Measurements from ENCODE around the gene RHEX.

RHEX gene

DNA sequence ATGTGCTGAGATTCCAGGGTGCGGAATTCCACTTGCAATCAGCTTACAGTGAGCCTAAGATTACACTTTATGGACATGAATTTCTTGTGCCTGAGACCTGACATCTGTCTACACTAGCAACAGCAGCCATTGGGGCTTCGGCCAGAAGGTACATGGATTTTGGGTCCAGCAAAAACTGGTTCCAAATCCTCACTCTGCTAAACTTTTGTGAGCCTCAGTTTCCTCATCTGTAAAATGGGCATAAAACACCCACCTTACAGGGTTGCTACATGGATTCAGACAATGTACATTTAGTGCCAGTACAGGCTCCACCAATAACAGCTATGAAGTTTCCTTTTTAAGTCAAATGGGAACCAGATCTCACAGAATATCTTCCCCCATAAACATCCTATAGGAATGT lies 30.8 kb downstream of the RHEX start:
- DNase-seq (ENCODE audit: low read depth in 2 of 2, low spot score in 1 of 2): no peak

DNA sequence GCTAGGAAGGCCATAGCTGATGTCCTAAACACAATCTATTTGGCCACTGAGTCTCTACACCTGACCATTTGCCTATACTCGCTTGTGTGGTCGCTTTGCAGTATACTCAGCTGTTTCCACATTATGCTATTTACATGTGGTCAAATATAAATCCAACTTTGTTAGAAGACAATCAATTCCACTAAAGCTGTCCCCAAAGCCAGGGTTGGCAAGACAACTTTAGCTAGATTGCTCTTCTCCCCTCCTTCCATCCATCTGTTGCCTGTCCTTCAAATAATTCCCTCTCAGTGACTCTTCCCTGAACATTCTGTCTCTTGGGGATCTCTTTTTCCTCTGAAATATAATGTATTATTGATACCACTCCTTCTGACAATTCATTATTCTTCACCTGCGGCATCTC lies 34.1 kb downstream of the RHEX start:
- DNase-seq (ENCODE audit: low read depth in 2 of 2, low spot score in 1 of 2): no peak

DNA sequence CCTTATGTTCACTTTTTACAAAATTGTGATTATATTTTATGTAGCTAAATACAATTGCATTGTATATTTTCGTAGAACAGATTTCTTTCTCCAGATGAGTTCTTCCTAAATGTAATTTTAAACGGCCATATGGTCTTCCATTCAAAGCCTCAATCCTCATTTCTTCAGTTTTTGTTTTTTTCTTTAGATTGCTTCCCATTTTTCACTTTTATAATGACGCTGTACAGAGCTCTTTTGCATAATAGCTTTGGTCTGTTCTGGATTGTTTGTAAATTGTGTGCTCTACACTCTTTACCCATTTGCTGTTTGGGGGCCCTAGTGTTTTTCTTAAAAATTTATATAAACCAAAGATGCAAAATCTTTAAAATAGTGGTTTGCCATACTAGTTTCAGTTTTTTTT lies 36.4 kb downstream of the RHEX start:
- DNase-seq (ENCODE audit: low read depth in 2 of 2, low spot score in 1 of 2): no peak

DNA sequence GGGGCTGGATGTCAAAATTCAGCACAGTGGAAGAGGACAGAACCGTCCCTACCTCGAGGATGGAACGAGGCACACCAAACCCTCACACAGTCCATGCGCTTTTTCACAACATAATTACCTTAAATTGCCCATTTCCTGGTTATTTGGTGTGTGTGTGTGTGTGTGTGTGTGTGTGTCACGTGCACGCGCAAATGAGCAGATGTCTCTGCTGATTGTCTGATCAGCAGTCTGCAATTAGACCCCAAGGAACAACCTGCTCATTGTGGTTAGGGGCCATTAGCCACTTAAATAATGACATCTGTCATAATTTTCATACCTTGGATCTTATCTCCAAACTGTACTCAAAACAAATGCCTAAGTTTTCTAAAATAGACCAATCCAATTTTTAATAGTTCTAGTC lies 41.1 kb downstream of the RHEX start:
- DNase-seq (ENCODE audit: low read depth in 2 of 2, low spot score in 1 of 2): no peak

GRCh38 chr1:206097381-206097780 lies 44.4 kb downstream of the RHEX start:
- no peak for DNase-seq (ENCODE audit: low read depth in 2 of 2, low spot score in 1 of 2)

DNA sequence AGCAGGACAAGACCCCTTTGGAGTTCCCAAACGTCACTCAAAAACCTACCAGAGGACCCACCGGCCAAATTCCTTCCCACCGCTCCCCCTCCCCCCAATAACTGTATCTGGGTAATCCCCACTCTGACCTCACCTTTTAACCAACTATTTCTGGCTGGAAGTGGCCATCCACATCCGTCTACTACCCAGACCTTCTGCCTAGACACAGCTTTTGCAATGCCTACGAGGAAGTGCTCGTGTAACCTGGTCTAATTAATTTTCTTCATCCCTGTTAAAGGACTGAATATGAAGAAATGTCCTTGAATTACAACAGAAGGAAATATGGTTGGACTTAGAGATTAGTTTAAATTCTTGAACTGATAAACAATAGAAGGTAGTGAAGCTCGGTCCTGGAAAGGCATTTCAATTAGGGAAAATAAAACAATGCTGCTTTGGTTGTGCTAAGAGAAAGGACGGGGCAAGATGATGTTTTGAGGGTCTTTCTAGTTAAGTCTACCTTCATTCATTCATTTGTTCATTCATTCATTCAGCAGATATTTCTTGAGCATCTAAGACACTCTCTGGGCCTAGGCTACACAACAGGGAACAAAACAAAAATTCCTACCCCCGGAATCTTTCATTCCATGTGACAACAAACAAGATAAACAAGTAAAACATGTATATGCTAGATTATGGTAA lies 45.4 kb downstream of the RHEX start:
- DNase-seq (ENCODE audit: low read depth in 2 of 2, low spot score in 1 of 2): no peak

GRCh38 chr1:206100226-206100815 lies 47.3 kb downstream of the RHEX start:
- DNase-seq (ENCODE audit: low read depth in 2 of 2, low spot score in 1 of 2): no peak

DNA sequence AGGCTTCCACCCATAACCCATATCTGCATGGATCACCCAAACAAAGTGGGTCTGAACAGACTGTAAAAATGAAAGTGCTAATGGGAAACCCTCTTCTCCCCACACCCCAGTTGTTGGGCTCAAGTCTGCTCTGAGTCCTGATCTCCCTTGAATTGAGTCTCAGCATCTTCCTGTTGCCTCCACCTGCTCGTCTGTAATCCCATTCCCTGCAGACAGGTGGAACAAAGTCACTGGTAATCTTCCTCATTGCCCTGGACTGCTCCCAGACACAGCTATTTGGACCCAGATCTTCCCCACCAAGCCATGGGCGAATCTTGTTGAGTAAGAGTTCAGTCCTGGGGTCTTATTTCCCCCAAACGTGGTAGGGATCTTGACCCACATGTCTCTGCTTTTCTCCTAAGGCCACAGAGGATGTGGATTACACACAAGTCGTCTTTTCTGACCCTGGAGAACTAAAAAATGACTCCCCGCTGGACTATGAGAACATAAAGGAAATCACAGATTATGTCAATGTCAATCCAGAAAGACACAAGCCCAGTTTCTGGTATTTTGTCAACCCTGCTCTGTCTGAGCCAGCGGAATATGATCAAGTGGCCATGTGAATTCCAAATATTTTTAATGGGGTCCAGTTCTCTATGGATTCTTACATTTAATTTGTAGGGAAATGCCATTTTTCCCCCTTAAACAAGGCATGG lies 48.5 kb downstream of the RHEX start:
- no peak for DNase-seq (ENCODE audit: low read depth in 2 of 2, low spot score in 1 of 2)

- DNase-seq (ENCODE audit: low read depth in 2 of 2, low spot score in 1 of 2): no peak
Observed at GRCh38 chr1:206102292-206102936, 49.4 kb downstream of the RHEX start.

GRCh38 chr1:206103979-206104378 lies 51.0 kb downstream of the RHEX start:
- no peak for DNase-seq (ENCODE audit: low read depth in 2 of 2, low spot score in 1 of 2)

GRCh38 chr1:206105464-206105995 lies 52.6 kb downstream of the RHEX start:
- no peak for DNase-seq (ENCODE audit: low read depth in 2 of 2, low spot score in 1 of 2)

DNA sequence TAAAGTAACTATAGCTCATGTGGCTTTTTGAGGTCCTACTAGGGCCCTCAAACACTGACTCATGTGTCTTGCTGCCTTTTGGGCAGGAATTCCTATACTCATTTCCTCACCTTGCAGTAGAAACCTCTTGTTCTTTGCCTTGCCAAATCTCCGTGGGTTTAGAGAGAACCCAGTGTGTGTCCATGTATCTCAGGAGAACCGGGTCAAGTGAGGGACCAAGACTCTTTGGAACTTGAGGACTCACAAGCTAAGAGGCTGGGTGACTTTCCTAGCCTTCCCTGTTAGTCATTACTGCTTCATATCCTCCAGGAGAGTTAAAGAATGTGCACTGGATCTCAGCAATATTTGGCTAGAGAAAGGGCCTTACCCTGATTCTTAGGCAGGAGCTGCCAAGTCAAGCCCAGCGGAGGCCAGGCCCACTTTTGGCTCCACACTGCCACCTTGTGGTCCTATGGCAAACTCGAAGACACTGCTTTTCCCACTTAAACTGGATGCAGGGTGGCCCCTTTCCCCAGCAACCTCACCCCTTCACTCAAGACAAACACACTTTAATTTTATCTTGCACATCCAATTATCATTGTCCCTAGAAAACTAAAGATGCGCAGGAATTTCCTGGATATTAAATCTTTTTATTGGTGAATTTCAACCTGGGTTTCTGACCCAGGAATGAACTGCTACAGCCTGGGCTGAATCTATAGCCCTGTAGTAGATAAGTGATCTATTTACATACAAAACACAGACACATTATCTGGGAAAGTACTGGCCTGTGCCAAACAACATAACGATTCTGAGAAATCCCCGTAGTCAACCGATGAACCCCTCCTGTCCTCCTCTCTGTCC lies 53.6 kb downstream of the RHEX start:
- DNase-seq (ENCODE audit: low read depth in 2 of 2, low spot score in 1 of 2): peak; percentile 43 to 66

GRCh38 chr1:206107168-206107544 lies 54.2 kb downstream of the RHEX start:
- no peak for DNase-seq (ENCODE audit: low read depth in 2 of 2, low spot score in 1 of 2)

GRCh38 chr1:206108635-206109034 lies 55.7 kb downstream of the RHEX start:
- no peak for DNase-seq (ENCODE audit: low read depth in 2 of 2, low spot score in 1 of 2)

DNA sequence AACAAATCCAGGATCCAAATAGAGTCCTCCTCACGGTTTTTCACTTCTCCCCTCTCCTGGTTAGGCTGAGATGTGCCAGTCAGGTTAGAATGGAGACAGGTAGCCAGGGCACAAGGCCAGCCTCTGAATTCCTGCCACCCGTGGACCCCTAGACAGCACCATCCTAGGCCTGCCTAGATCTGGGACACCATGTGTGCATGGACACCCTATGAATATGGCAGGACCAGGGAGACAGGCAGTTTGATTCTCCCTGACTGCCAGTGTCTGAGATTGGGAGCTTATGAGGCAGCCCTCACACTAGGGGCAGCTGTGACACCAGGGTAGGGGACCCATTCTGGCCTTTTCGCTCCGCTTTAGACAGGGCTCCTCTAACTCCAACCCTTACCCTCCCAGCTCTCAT lies 56.7 kb downstream of the RHEX start:
- no peak for DNase-seq (ENCODE audit: low read depth in 2 of 2, low spot score in 1 of 2)

DNA sequence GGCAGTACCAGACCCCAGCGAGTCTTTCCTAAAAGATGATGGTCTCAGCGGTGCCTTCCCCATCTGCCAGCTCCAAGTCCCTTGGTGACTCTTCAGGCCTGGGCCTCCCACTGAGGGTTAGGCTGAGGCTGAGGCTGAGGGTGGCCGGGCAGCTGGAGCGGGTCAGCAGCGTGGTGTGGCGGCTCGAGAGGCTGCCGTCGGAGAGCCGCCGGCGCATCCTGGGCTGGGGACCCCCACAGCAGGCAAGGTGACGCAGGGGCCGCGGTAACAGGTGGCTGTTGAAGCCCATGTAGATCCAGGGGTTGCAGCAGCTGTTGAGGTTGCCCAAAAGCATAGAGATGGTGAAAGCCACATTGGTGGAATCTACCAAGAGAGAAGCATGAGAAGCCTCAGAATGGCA lies 57.2 kb downstream of the RHEX start:
- DNase-seq (ENCODE audit: low read depth in 2 of 2, low spot score in 1 of 2): no peak

DNA sequence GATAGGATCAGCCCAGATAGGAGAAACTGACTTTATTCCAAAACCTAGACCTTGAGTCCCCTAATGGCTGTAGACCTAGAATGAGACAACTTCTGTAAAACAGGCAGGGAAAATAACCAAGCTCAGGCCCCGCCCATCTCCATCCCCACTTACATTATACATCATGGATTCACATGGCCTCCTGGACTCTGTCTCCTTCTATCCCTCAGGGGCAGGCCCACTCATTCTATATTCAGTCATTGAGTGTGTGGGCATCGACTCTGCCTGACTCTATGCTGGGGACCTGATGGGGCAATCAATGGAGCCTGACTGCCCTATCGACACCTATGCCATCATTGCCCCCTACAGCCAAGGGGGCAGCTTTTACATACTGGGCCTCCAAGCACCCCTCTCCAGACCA lies 57.8 kb downstream of the RHEX start:
- no peak for DNase-seq (ENCODE audit: low read depth in 2 of 2, low spot score in 1 of 2)

DNA sequence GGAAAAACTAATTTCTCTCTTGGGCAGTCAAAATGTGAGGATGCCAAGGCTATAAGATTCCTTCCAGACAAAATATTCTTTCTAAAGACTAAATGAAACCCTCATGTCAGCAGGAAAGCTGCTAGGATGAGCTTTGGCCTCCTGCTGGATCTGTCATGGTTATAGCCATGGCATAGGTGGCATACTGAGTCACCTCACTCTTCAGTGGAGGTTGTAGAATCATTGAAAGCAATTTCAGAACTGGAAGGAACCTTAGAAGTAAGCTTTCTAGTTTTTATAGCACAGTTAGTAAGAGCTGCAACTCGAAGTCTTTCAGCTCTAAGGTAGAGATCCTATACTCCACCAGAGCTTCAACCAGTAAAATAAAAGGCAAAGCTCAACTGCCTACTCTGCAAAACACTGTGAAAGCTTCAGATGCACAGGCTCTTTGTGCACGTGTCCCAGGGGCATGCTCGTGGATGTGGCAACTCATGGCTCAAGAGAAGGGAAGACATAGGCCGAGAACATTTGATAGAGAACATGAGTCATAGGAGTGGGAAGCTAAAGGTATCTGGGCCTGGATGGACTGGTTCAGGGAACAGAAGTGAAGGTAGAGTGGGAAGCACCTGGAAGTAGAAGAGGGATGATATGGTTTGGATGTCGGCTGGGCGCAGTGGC lies 58.4 kb downstream of the RHEX start:
- no peak for DNase-seq (ENCODE audit: low read depth in 2 of 2, low spot score in 1 of 2)

DNA sequence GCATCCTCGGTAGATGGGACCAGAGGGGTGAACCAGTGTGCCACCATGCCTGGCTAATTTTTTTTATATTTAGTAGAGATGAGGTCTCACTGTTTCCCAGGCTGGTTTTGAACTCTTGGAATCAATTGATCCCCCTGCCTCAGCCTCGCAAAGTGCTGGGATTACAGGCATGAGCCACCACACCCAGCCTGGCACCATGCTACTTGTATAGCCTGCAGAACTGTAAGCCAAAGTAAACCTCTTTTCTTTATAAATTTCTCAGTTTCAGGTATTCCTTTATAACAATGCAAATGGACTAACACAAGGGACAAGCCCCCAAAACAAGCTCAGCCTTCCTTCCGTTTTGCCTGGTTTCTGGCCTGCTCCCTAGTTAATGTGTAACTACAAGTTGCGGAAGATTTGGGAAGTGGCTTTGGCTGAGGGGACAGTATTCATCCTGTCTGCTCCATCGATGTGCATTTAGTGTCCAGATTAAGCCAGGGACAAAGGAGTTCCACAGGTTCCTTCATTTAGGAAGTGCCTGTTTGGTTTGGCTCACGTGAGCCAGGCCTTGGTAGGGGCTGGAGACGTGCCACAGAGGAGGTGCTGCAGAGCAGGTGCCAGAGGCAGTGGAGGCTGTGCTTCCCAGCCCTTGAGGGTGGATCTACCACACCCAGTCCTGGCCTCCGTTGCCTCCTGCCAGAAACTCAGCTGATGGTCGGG lies 59.8 kb downstream of the RHEX start:
- DNase-seq (ENCODE audit: low read depth in 2 of 2, low spot score in 1 of 2): no peak

Measured in stimulated activated CD8-positive, alpha-beta memory T cell treated with anti-CD3 and anti-CD28 coated beads, Interleukin-4, amount 100 ng/mL, for 4 hours (primary cell).